Measurements from ENCODE around the gene SDF4.

GRCh38 chr1:1225913-1226312 is 5.9 kb downstream of the SDF4 start:
- TF ChIP-seq CTCF (IDR thresholded peaks at IDR 0.05; ENCODE audit: borderline replicate concordance, extremely low read depth, low read length, poor library complexity, severe bottlenecking) (no peak), EZH2 (IDR thresholded peaks at IDR 0.05; ENCODE audit: borderline replicate concordance, low read depth, low read length, severe bottlenecking) (no peak)

Measured in DND-41 (cell line).